Smooth muscle cell (in vitro differentiated cells): ENCODE results near the gene PCBD2. TPM values are rescaled to one million over a fixed set of nuclear protein-coding genes. Genes with fewer than 3 reads are reported as not detected.

Experiments used
- DNase-seq: peaks from one replicate; lab custom pipeline; 2025; ENCODE audit not compliant: unreplicated experiment; lab: John Stamatoyannopoulos, UW
- H2AFZ ChIP-seq: fragments of 200-600 bp; sonication (generic); 2 replicates; pipeline ENCODE4 v1.6.0; 2016; ENCODE audit warnings: antibody characterized with exemption, low read depth, mild to moderate bottlenecking
- H3F3A ChIP-seq: fragments of 200-600 bp; sonication (generic); 2 replicates; pipeline ENCODE4 v1.6.0; 2017; ENCODE audit warnings: antibody characterized with exemption, low read depth
- H3K27ac ChIP-seq: fragments of 200-600 bp; sonication (generic); 2 replicates; pipeline ENCODE4 v1.5.1; 2016; ENCODE audit warnings: low read depth, mild to moderate bottlenecking
- H3K27me3 ChIP-seq: fragments of 200-600 bp; sonication (generic); 2 replicates; pipeline ENCODE4 v1.6.1; 2016; ENCODE audit warnings: low read depth, mild to moderate bottlenecking
- H3K36me3 ChIP-seq: fragments of 200-600 bp; sonication (generic); 2 replicates; pipeline ENCODE4 v1.5.1; 2016; ENCODE audit warnings: low read depth
- H3K4me1 ChIP-seq: fragments of 200-600 bp; sonication (generic); 2 replicates; pipeline ENCODE4 v1.5.1; 2016; ENCODE audit warnings: low read depth
- H3K4me2 ChIP-seq: fragments of 200-600 bp; sonication (generic); 2 replicates; pipeline ENCODE4 v1.6.0; 2016; ENCODE audit warnings: mild to moderate bottlenecking
- H3K4me3 ChIP-seq: fragments of 200-600 bp; sonication (generic); 2 replicates; pipeline ENCODE4 v1.5.1; 2016; ENCODE audit warnings: mild to moderate bottlenecking
- H3K79me2 ChIP-seq: fragments of 200-600 bp; sonication (generic); 2 replicates; pipeline ENCODE4 v1.6.0; 2016; ENCODE audit warnings: low read depth, mild to moderate bottlenecking
- H3K9ac ChIP-seq: fragments of 200-600 bp; sonication (generic); 2 replicates; pipeline ENCODE4 v1.6.0; 2016; ENCODE audit warnings: low read depth
- H3K9me3 ChIP-seq: fragments of 200-600 bp; sonication (generic); replicated peaks from 2 replicates; pipeline ENCODE4 v1.5.1; 2016; ENCODE audit warnings: low read depth
- H4K20me1 ChIP-seq: fragments of 200-600 bp; sonication (generic); 2 replicates; pipeline ENCODE4 v1.6.0; 2016; ENCODE audit warnings: low read depth
- WGBS: methylation state at CpG from one replicate; pipeline ENCODE4 v1.1.7; 2016; ENCODE audit warnings: low lambda C conversion rate; 5-methylcytosine and 5-hydroxymethylcytosine counted together
- polyA plus RNA-seq: library from polyadenylated mRNA; unstranded; fragments of >200 nt; fragmentation: Nextera tagmentation; extraction: Ambion mirVana; gene quantifications from 2 replicates; pipeline ENCODE4 v1.2.1, GENCODE V29; 2016
- total RNA-seq: library from RNA; depleted of rRNA; stranded (reverse); fragments of >200 nt; gene quantifications from 2 replicates; pipeline ENCODE4 v1.2.3, GENCODE V29; 2014
- TF ChIP-seq, protein P1 (sequence below): fragments of 200-600 bp; sonication (generic); IDR thresholded peaks from 2 replicates; pipeline ENCODE4 v1.5.1; 2017; ENCODE audit warnings: borderline replicate concordance, mild to moderate bottlenecking, antibody characterized with exemption; ENCODE audit not compliant: insufficient read depth, poor library complexity, severe bottlenecking

The PCBD2 gene
- total and polyA plus RNA-seq, 2 experiments from 2014 or later, result 2.4 to 3.3 TPM

DNA sequence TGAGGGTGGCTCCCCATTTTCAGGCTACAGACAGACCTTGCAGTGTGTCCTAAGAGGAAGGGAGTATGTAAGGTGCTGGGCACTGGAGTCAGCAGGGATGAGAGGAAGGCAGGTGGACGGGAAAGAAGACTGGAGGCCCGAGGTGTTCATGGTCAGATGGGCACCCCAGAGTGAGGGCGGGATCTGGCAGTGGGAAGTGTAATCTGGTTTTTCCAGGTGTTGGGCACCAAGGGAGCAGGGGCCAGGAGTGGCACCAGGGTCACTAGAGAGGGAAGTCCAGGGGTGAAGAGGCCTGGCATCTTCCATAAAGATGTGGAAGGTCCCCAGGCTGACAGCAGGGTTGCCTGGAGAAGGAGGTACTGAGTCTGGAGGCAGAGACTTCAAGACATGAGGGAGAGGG, 99.4 kb downstream of the PCBD2 start:
- Histone ChIP-seq H4K20me1 (no peaks in the 10 kb centered on the region), H3K4me3 (no peak overlapping the region), H3K27me3 (no peaks in the 10 kb centered on the region), H2AFZ (no peak overlapping the region), H3K9me3 (no peaks in the 10 kb centered on the region), H3K79me2 (no peaks in the 10 kb centered on the region), H3K9ac (no peak overlapping the region), H3K4me1 (no peaks in the 10 kb centered on the region), H3K36me3 (no peaks in the 10 kb centered on the region), H3F3A (no peaks in the 10 kb centered on the region), H3K27ac (no peak overlapping the region), H3K4me2 (no peak overlapping the region)
- DNase-seq, result no peak
- 90% methylated on average over 3 of the region's 3 CpGs for WGBS
- TF ChIP-seq, protein P1, sequence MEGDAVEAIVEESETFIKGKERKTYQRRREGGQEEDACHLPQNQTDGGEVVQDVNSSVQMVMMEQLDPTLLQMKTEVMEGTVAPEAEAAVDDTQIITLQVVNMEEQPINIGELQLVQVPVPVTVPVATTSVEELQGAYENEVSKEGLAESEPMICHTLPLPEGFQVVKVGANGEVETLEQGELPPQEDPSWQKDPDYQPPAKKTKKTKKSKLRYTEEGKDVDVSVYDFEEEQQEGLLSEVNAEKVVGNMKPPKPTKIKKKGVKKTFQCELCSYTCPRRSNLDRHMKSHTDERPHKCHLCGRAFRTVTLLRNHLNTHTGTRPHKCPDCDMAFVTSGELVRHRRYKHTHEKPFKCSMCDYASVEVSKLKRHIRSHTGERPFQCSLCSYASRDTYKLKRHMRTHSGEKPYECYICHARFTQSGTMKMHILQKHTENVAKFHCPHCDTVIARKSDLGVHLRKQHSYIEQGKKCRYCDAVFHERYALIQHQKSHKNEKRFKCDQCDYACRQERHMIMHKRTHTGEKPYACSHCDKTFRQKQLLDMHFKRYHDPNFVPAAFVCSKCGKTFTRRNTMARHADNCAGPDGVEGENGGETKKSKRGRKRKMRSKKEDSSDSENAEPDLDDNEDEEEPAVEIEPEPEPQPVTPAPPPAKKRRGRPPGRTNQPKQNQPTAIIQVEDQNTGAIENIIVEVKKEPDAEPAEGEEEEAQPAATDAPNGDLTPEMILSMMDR, result no peak

DNA sequence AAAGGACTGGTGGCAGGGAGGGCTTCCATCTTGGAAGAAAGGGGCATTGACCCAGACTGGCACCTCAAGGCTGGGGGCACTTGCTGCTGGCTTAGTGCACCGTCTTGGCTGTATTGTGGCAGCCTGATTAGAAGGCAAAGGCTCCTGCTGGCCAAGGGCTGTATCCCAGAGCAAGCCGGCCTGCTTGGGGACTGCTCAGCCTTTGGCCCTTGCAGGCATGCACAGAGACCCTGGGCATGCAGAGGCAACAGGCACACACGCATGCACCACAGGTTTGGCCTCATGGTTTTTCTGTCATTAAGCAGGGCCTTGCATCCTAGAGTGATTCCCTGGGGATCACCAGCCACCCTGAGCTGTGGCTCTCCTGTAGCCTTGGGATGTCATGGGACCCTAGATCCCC, 100.1 kb downstream of the PCBD2 start:
- no peaks in the 10 kb centered on the region for H3K36me3 ChIP-seq
- no peaks in the 10 kb centered on the region for H3K4me1 ChIP-seq
- H3F3A ChIP-seq, result no peaks in the 10 kb centered on the region
- no peak overlapping the region for H3K9ac ChIP-seq
- H3K9me3 ChIP-seq, result no peaks in the 10 kb centered on the region
- H3K4me3 ChIP-seq, result no peak overlapping the region
- no peak overlapping the region for H3K4me2 ChIP-seq
- H3K27ac ChIP-seq, result no peak overlapping the region
- 98% methylated on average over 3 of the region's 3 CpGs for WGBS
- no peaks in the 10 kb centered on the region for H3K27me3 ChIP-seq
- no peaks in the 10 kb centered on the region for H4K20me1 ChIP-seq
- DNase-seq, result no peak
- no peak overlapping the region for H2AFZ ChIP-seq
- H3K79me2 ChIP-seq, result no peaks in the 10 kb centered on the region
- TF ChIP-seq, protein P1, result no peak

- H3K36me3 ChIP-seq, result no peaks in the 10 kb centered on the region
- no peaks in the 10 kb centered on the region for H3K4me1 ChIP-seq
- 98% methylated on average over 9 of the region's 9 CpGs for WGBS
- H3K27me3 ChIP-seq, result no peaks in the 10 kb centered on the region
- no peak overlapping the region for H3K4me3 ChIP-seq
- no peak overlapping the region for H3K4me2 ChIP-seq
- no peaks in the 10 kb centered on the region for H3K9me3 ChIP-seq
- no peaks in the 10 kb centered on the region for H3K79me2 ChIP-seq
- H4K20me1 ChIP-seq, result no peaks in the 10 kb centered on the region
- TF ChIP-seq, protein P1, result no peak
- H2AFZ ChIP-seq, result no peak overlapping the region
- H3F3A ChIP-seq, result no peaks in the 10 kb centered on the region
- DNase-seq, result no peak
- H3K9ac ChIP-seq, result no peak overlapping the region
- H3K27ac ChIP-seq, result no peak overlapping the region
Measured at GRCh38 chr5:135007305-135007704, 102.4 kb downstream of the PCBD2 start.

DNA sequence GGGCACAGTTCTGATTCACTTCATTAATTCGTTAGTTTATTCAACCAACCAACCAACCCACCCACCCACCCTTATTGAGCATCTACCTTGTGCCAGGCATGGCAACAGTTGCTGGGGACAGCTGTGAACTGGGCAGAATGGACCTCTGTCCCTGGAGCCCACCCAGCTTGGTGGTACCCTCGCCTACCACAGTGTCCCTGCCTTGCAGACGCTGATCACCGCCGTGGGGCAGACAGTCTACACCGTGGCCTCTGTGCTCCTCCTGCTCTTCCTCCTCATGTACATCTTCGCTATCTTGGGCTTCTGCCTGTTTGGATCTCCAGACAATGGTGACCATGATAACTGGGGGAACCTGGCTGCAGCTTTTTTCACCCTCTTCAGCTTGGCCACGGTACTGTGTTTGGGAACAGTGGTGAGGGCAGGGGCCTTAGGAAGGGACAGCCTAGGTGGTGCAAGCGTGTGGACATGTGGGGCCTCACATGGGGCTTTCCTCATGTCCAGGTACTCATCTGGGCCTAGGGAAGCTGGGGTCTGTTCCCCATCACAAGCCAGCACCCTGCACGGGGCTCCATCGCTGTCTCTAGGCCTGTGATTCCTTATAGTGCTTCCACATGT, 102.9 kb downstream of the PCBD2 start:
- Histone ChIP-seq H3K4me3 (no peak overlapping the region), H3K9me3 (no peaks in the 10 kb centered on the region), H3K4me1 (no peaks in the 10 kb centered on the region), H3K27me3 (no peaks in the 10 kb centered on the region), H3K9ac (no peak overlapping the region), H3K4me2 (no peak overlapping the region), H3K79me2 (no peaks in the 10 kb centered on the region), H4K20me1 (no peaks in the 10 kb centered on the region), H3K36me3 (no peaks in the 10 kb centered on the region), H2AFZ (no peak overlapping the region), H3F3A (no peaks in the 10 kb centered on the region), H3K27ac (no peak overlapping the region)
- DNase-seq, result no peak
- TF ChIP-seq, protein P1, result no peak
- WGBS, result 80% methylated on average over 11 of the region's 11 CpGs
